Measurements from ENCODE around the gene SIGLEC9. TPM values are rescaled to one million over a fixed set of nuclear protein-coding genes. Genes with fewer than 3 reads are reported as not detected.

The SIGLEC9 gene
- total RNA-seq, 2 donors from 2014 or later: 0.33 to 1.3 TPM

DNA sequence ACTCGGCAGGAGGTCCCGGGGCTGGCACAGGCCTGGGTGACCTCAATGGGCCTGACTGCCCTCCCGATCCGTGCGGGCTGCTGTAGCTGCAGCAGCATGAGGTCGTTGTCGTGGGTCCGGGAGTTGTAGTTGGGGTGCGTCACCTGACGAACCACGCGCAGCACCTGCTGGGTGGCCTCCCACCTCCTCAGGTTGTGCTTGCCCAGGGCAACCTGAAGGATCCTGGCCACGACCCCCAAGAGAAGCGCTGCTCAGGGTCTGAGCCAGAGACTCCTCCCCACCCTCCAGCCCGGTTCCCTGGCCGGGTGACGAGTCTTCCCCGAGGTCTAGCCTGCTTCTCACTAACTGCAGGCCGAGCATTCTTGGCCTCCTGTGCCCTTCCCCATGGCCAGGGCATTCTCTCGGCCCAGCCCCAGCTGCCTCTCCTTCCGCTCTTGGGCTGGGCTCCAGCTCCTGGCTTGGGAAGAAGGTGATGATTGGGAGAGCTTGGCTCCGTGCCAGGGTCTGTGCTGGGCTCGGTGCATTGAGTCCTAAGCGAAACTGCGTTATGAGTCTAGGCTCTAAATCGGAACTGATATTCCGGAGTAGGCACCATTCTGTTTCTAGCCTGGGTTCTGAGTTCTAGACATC, 45.1 kb upstream of the SIGLEC9 start:
- no peaks in the 10 kb centered on the region for H3K27me3 ChIP-seq
- no peak for TF ChIP-seq POLR2A (IDR thresholded peaks at IDR 0.05)
- TF ChIP-seq, protein P1, sequence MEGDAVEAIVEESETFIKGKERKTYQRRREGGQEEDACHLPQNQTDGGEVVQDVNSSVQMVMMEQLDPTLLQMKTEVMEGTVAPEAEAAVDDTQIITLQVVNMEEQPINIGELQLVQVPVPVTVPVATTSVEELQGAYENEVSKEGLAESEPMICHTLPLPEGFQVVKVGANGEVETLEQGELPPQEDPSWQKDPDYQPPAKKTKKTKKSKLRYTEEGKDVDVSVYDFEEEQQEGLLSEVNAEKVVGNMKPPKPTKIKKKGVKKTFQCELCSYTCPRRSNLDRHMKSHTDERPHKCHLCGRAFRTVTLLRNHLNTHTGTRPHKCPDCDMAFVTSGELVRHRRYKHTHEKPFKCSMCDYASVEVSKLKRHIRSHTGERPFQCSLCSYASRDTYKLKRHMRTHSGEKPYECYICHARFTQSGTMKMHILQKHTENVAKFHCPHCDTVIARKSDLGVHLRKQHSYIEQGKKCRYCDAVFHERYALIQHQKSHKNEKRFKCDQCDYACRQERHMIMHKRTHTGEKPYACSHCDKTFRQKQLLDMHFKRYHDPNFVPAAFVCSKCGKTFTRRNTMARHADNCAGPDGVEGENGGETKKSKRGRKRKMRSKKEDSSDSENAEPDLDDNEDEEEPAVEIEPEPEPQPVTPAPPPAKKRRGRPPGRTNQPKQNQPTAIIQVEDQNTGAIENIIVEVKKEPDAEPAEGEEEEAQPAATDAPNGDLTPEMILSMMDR (IDR thresholded peaks at IDR 0.05): no peak
- no peaks in the 10 kb centered on the region for H3K9me3 ChIP-seq
- peak; percentile 62 to 90 (median 83) for DNase-seq
- no peaks in the 10 kb centered on the region for H3K36me3 ChIP-seq (replicated peaks in 1 of 2; ENCODE audit: insufficient read depth in 1 of 2, low read depth in 2 of 2)
- peaks cover 6% of the 10 kb centered on the region for H3K4me1 ChIP-seq
- no peak overlapping the region for H3K27ac ChIP-seq
- peak; percentile 53 for ATAC-seq
- intact Hi-C loops (cut with DNase I): no loop called here
- WGBS, 2 donors: 54 to 56% methylated on average over 13 to 20 of the region's 27 CpGs
- no peak overlapping the region for H3K4me3 ChIP-seq

DNA sequence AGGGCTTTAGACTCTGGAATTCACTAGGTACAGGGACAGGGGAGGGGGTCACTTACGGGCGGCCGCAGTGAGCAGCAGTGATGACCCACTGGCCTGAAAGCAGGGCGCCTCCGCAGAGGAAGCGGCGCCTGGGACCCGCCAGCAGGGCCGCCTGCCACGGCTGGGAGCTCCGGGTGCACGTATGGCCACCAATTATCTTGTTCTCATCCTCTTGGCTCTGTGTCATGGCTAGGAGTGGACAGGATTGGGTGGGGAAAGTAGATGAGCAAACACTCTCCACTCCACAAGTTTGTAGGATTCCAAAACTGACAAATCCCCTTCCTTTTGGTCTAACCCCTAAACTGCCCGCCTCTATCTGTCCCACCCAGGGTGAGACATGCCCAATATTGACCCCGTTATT, 43.2 kb upstream of the SIGLEC9 start:
- H3K36me3 ChIP-seq (replicated peaks in 1 of 2; ENCODE audit: insufficient read depth in 1 of 2, low read depth in 2 of 2): no peaks in the 10 kb centered on the region
- intact Hi-C loops (cut with DNase I): no loop called here
- ATAC-seq: no peak
- 84 to 90% methylated on average over 5 to 14 of the region's 14 CpGs for WGBS, 2 donors
- H3K9me3 ChIP-seq: no peaks in the 10 kb centered on the region
- peaks cover 21% of the 10 kb centered on the region for H3K4me1 ChIP-seq
- H3K27ac ChIP-seq: no peak overlapping the region
- H3K4me3 ChIP-seq: no peak overlapping the region
- no peak for DNase-seq
- H3K27me3 ChIP-seq: no peaks in the 10 kb centered on the region
- no peak for TF ChIP-seq POLR2A (IDR thresholded peaks at IDR 0.05)
- TF ChIP-seq, protein P1 (IDR thresholded peaks at IDR 0.05): no peak

DNA sequence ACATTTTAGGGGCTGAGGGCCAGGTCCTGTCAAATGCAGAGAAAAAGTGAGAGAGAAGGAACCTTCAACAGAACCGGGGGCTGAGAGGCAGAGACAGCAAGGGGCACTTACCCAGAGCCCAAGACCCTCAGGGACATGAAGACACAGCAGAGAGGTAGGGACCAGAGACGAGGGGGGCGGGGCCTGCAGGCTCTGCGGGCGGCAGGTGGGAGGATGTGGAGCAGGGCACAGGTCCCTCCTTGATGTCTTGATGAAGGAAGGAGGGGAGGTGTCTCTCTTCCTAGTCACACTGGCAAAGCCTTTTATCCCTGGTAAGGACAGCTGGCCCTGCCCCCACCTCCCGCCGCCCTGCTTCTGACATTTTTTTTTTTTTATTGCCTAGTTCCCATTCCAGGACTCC, 42.1 kb upstream of the SIGLEC9 start, which contains the start of gene KLK14:
Gene KLK14 (minus strand): TSS at position 277 of the 400 bp plus-strand sequence. CDS start 273 bp downstream, at position 4.
- 43 to 74% methylated on average over 7 of the region's 7 CpGs for WGBS, 2 donors
- peaks cover 29% of the 10 kb centered on the region for H3K4me1 ChIP-seq
- H3K27me3 ChIP-seq: no peaks in the 10 kb centered on the region
- intact Hi-C loops (cut with DNase I): no loop called here
- ATAC-seq (no peak), DNase-seq (no peak)
- no peaks in the 10 kb centered on the region for H3K36me3 ChIP-seq (replicated peaks in 1 of 2; ENCODE audit: insufficient read depth in 1 of 2, low read depth in 2 of 2)
- H3K9me3 ChIP-seq: no peaks in the 10 kb centered on the region
- H3K4me3 ChIP-seq: no peak within 1 kb of the TSS
- no peak for TF ChIP-seq POLR2A (IDR thresholded peaks at IDR 0.05)
- TF ChIP-seq, protein P1 (IDR thresholded peaks at IDR 0.05): no peak
- H3K27ac ChIP-seq: no peak within 1 kb of the TSS

DNA sequence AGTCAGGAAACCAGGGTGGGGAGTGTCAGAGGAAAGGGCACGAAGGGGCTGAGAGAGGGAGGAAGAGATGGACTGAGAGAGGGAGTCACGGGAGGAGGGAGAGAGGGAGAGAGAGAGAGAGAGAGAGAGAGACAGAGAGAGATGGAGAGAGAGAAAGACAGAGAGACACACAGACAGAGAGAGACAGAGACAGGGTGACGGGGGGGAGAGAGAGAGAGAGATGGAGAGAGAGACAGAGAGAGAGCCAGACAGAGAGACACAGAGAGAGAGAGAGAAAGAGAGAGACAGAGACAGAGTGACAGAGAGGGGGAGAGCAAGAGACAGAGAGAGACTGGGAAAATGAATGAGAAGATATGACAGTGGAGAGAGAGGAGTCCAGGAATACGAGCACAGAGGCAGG, 41.5 kb upstream of the SIGLEC9 start:
- no peak for DNase-seq
- H3K27ac ChIP-seq: no peak overlapping the region
- no peak overlapping the region for H3K4me3 ChIP-seq
- no peak for ATAC-seq
- H3K27me3 ChIP-seq: no peaks in the 10 kb centered on the region
- H3K4me1 ChIP-seq: peaks cover 29% of the 10 kb centered on the region
- H3K9me3 ChIP-seq: no peaks in the 10 kb centered on the region
- H3K36me3 ChIP-seq (replicated peaks in 1 of 2; ENCODE audit: insufficient read depth in 1 of 2, low read depth in 2 of 2): no peaks in the 10 kb centered on the region
- TF ChIP-seq POLR2A (IDR thresholded peaks at IDR 0.05): no peak
- TF ChIP-seq, protein P1 (IDR thresholded peaks at IDR 0.05): no peak
- intact Hi-C loops (cut with DNase I): no loop called here
- WGBS, 2 donors: 58 to 75% methylated on average over 4 of the region's 4 CpGs

DNA sequence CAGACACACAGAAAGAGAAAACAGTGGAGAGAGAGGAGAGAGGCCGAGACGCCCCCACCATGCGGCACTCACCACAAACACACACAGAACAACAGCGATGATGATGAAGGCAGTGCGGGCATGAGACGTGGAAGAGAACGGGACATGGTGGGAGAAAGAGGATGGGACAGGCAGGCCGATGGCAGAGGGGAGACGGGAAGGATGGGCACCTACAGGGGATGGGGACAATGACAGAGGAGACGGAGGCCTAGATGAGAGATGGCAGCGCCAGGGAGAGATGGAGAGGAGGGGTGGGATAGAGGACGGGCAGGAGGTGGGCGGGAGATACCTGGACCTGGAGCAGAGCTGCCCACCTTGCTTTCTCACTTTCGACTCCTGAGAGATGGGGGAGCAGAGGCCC, 40.9 kb upstream of the SIGLEC9 start:
- Histone ChIP-seq H3K27ac (no peak overlapping the region), H3K4me1 (peaks cover 29% of the 10 kb centered on the region), H3K9me3 (no peaks in the 10 kb centered on the region), H3K27me3 (no peaks in the 10 kb centered on the region), H3K4me3 (no peak overlapping the region), H3K36me3 (replicated peaks in 1 of 2; ENCODE audit: insufficient read depth in 1 of 2, low read depth in 2 of 2) (no peaks in the 10 kb centered on the region)
- WGBS, 2 donors: 77 to 83% methylated on average over 14 of the region's 14 CpGs
- no peak for DNase-seq
- ATAC-seq: no peak
- no peak for TF ChIP-seq POLR2A (IDR thresholded peaks at IDR 0.05)
- TF ChIP-seq, protein P1 (IDR thresholded peaks at IDR 0.05): no peak
- intact Hi-C loops (cut with DNase I): no loop called here
